ENCODE measurements around the gene ARL6IP4.

DNA sequence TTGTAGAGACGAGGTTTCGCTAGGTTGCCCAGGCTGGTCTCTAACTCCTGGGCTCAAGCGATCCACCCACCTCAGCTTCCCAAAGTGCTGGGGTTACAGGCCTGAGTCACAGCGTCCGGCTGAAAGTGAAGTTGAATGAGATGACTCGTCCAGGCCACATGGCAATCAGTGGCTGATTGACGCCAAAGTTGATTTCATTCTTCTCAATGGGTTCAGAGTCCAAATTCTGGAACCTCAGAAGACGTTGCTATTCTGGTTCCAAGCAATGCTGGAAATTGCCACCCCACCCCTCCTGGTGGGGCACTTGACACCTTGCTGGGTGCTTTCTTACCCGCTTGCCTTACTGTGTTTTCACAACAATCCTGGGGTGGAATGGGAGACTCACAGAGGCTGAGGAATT is 29.1 kb upstream of the ARL6IP4 start:
- TF ChIP-seq, protein P1, sequence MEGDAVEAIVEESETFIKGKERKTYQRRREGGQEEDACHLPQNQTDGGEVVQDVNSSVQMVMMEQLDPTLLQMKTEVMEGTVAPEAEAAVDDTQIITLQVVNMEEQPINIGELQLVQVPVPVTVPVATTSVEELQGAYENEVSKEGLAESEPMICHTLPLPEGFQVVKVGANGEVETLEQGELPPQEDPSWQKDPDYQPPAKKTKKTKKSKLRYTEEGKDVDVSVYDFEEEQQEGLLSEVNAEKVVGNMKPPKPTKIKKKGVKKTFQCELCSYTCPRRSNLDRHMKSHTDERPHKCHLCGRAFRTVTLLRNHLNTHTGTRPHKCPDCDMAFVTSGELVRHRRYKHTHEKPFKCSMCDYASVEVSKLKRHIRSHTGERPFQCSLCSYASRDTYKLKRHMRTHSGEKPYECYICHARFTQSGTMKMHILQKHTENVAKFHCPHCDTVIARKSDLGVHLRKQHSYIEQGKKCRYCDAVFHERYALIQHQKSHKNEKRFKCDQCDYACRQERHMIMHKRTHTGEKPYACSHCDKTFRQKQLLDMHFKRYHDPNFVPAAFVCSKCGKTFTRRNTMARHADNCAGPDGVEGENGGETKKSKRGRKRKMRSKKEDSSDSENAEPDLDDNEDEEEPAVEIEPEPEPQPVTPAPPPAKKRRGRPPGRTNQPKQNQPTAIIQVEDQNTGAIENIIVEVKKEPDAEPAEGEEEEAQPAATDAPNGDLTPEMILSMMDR (IDR thresholded peaks at IDR 0.05): no peak
- TF ChIP-seq POLR2A (IDR thresholded peaks at IDR 0.05): no peak
